Upper lobe of left lung (tissue), 6 donors: ENCODE measurements around the gene SRP72. TPM values are rescaled to one million over a fixed set of nuclear protein-coding genes. Genes with fewer than 3 reads are reported as not detected.
A peak's percentile ranks its signal among the peaks of the same experiment; 100 is the strongest.

Experiments
- ATAC-seq, 2 donors: fragments of 200-7000 bp; cut with Tn5 transposase; one replicate each; pipeline ENCODE4 v1.9.1; 2022; ENCODE audit warnings: mild to moderate bottlenecking in 2 of 2, moderate library complexity in 2 of 2; ENCODE audit not compliant: low FRiP score in 2 of 2
- DNase-seq, 2 donors: peaks; one replicate each; pipeline ENCODE4 v3.0.0-alpha.2; 2019 to 2020
- H3K27ac ChIP-seq, 4 donors: fragments of 200-600 bp; sonication (generic); one replicate each; pipeline ENCODE4 v1.5.1; 2016 to 2019
- H3K27me3 ChIP-seq, 4 donors: fragments of 200-600 bp; sonication (generic); one replicate each; pipeline ENCODE4 v1.5.1; 2017 to 2019
- H3K36me3 ChIP-seq, 4 donors: fragments of 200-600 bp; sonication (generic); one replicate each; pipeline ENCODE4 v1.5.1; 2016 to 2019
- H3K4me1 ChIP-seq, 4 donors: fragments of 200-600 bp; sonication (generic); one replicate each; pipeline ENCODE4 v1.5.1; 2018 to 2019
- H3K4me3 ChIP-seq, 4 donors: fragments of 200-600 bp; sonication (generic); one replicate each; pipeline ENCODE4 v1.5.1; 2017 to 2019; ENCODE audit warnings: mild to moderate bottlenecking in 2 of 4, moderate library complexity in 1 of 4
- H3K9me3 ChIP-seq, 4 donors: fragments of 200-600 bp; sonication (generic); one replicate each; pipeline ENCODE4 v1.5.1; 2018 to 2019
- EP300 ChIP-seq, 4 donors: sonication (generic); formaldehyde crosslinking; IDR thresholded peaks; one replicate each; pipeline ENCODE4 v1.5.1; 2017; ENCODE audit warnings: antibody characterized with exemption in 4 of 4, control low read depth in 2 of 4
- POLR2A ChIP-seq, 4 donors: fragments of 450-650 bp; IDR thresholded peaks; one replicate each; pipeline ENCODE4 v1.5.1; 2016 to 2017; ENCODE audit warnings: antibody characterized with exemption in 4 of 4, mild to moderate bottlenecking in 2 of 4
- POLR2AphosphoS5 ChIP-seq, 2 donors: sonication (generic); formaldehyde crosslinking; IDR thresholded peaks; one replicate each; pipeline ENCODE4 v1.5.1; 2017; ENCODE audit warnings: antibody characterized with exemption in 2 of 2
- WGBS, 2 donors: methylation state at CpG; one replicate each; pipeline ENCODE4 v1.1.5; 2017 to 2018; 5-methylcytosine and 5-hydroxymethylcytosine counted together
- total RNA-seq, 6 donors: library from RNA; depleted of rRNA in 4 of 6; stranded (reverse); fragments of >200 nt in 4 of 6; gene quantifications; one replicate each; pipeline versions ENCODE4 v1.1.0 to v1.2.1, GENCODE V29; 2016 to 2021
- TF ChIP-seq, protein P1 (sequence below), 6 experiments: fragments of 450-650 bp in 4 of 6; fragments of 200-600 bp in 2 of 6; sonication (generic) in 2 of 6; IDR thresholded peaks; one replicate each; pipeline ENCODE4 v1.5.1; 2016 to 2019; ENCODE audit warnings: antibody characterized with exemption in 6 of 6
- donor health status: DM: no; HTN: no; CAD: no; lungs with moderate emphysema.
- donor health status: DM: no; HTN: yes; CAD: no; lungs with severe emphysema.

SRP72 gene
- total RNA-seq, 6 donors from 2014 or later: 41.9 to 101 (median 68.8) TPM

- peaks cover 0 to 33% (median 14%) of the 10 kb centered on the region in 4 donors for H3K36me3 ChIP-seq
- 0% methylated on average over 8 of the region's 8 CpGs for WGBS, 2 donors
- no peaks in the 10 kb centered on the region for H3K9me3 ChIP-seq
- ATAC-seq (no peak), DNase-seq (no peak)
- H3K27me3 ChIP-seq: no peaks in the 10 kb centered on the region
- TF ChIP-seq POLR2A (IDR thresholded peaks at IDR 0.05) (no peak), EP300 (IDR thresholded peaks at IDR 0.05) (no peak), POLR2AphosphoS5 (IDR thresholded peaks at IDR 0.05) (no peak)
- TF ChIP-seq, protein P1, sequence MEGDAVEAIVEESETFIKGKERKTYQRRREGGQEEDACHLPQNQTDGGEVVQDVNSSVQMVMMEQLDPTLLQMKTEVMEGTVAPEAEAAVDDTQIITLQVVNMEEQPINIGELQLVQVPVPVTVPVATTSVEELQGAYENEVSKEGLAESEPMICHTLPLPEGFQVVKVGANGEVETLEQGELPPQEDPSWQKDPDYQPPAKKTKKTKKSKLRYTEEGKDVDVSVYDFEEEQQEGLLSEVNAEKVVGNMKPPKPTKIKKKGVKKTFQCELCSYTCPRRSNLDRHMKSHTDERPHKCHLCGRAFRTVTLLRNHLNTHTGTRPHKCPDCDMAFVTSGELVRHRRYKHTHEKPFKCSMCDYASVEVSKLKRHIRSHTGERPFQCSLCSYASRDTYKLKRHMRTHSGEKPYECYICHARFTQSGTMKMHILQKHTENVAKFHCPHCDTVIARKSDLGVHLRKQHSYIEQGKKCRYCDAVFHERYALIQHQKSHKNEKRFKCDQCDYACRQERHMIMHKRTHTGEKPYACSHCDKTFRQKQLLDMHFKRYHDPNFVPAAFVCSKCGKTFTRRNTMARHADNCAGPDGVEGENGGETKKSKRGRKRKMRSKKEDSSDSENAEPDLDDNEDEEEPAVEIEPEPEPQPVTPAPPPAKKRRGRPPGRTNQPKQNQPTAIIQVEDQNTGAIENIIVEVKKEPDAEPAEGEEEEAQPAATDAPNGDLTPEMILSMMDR (IDR thresholded peaks at IDR 0.05): no peak
- peak overlapping the region; percentile 85 to 92 (median 90) for H3K27ac ChIP-seq
- H3K4me3 ChIP-seq: peak overlapping the region; percentile 82 to 98 (median 92)
- H3K4me1 ChIP-seq: peaks cover 21 to 42% (median 30%) of the 10 kb centered on the region in 4 donors
Observed at GRCh38 chr4:56466910-56467283, 520 bp upstream of the SRP72 start.

- H3K4me1 ChIP-seq: peaks cover 21 to 42% (median 30%) of the 10 kb centered on the region in 4 donors
- TF ChIP-seq POLR2AphosphoS5 (IDR thresholded peaks at IDR 0.05) (no peak), EP300 (IDR thresholded peaks at IDR 0.05) (no peak), POLR2A (IDR thresholded peaks at IDR 0.05) (no peak)
- TF ChIP-seq, protein P1 (IDR thresholded peaks at IDR 0.05): no peak
- ATAC-seq (peak; percentile 58 to 65), DNase-seq (peak in 1 of 2 donors; percentile 53)
- 1 to 2% methylated on average over 10 of the region's 10 CpGs for WGBS, 2 donors
- no peaks in the 10 kb centered on the region for H3K9me3 ChIP-seq
- H3K27me3 ChIP-seq: no peaks in the 10 kb centered on the region
- peak overlapping the region; percentile 85 to 92 (median 90) for H3K27ac ChIP-seq
- peak overlapping the region; percentile 82 to 98 (median 92) for H3K4me3 ChIP-seq
- peaks cover 3 to 34% (median 22%) of the 10 kb centered on the region in 4 donors for H3K36me3 ChIP-seq
Observed at GRCh38 chr4:56468097-56468422, 643 bp downstream of the SRP72 start.

DNA sequence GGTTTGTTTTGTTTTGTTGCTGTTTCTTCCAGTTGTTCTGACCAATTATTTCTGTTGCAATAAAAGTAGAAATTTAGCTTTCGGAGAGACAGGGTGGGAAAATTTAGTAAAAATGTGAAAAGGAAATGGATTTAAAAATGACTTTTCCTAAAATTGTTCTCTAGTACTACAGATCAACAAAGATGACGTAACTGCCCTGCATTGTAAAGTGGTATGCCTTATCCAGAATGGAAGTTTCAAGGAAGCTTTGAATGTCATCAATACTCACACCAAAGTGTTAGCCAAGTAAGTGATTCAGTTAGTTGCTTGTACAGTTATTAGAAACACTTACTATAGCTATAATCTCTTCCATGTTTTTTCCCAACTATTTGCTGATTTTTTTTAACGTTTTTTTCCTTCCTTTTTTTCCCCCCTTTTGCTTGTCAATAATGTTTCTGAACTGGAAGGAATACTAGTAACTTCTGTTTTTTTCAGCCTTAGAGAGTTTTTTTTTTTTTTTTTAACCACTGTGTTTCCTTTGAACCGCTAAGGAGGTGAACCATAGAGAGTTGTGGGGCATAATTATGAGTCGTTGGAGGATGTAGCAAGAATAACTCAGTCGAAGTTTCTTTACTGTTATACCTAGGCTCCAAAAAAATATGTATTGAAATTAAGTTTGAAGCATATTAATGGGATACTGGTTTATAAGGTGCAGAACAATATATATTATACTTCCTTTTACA lies 2.2 kb downstream of the SRP72 start:
- TF ChIP-seq, protein P1 (IDR thresholded peaks at IDR 0.05): no peak
- TF ChIP-seq POLR2A (IDR thresholded peaks at IDR 0.05): no peak
- TF ChIP-seq POLR2AphosphoS5 (IDR thresholded peaks at IDR 0.05): no peak
- no peak for TF ChIP-seq EP300 (IDR thresholded peaks at IDR 0.05)

DNA sequence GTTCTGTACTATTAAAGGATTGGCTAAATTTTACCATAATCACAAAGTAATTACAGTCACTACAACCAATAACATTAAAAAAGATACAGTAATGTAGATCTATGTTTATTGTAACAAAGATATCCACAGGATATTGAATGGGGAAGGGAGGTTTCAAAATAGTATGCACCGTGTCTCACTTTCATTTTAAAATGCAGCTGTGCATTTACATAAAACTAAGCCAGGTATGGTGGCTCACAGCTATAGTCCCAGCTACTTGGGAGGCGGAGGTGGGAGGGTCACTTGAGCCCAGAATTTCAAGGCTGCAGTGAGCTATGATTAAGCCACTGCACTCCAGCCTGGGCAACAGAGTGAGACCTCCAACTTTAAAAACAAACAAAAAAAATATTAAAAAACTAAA lies 8.5 kb downstream of the SRP72 start:
- Histone ChIP-seq H3K27ac (no peak overlapping the region), H3K27me3 (no peaks in the 10 kb centered on the region), H3K4me1 (no peaks in the 10 kb centered on the region), H3K36me3 (peaks cover 19 to 97% (median 71%) of the 10 kb centered on the region in 4 donors), H3K9me3 (no peaks in the 10 kb centered on the region), H3K4me3 (no peak overlapping the region)
- DNase-seq: no peak
- TF ChIP-seq, protein P1 (IDR thresholded peaks at IDR 0.05): no peak
- TF ChIP-seq POLR2A (IDR thresholded peaks at IDR 0.05): no peak
- no peak for TF ChIP-seq POLR2AphosphoS5 (IDR thresholded peaks at IDR 0.05)
- no peak for TF ChIP-seq EP300 (IDR thresholded peaks at IDR 0.05)
- 80 to 83% methylated on average over 2 of the region's 2 CpGs for WGBS, 2 donors
- ATAC-seq: no peak

More for the DNA sequence above, 2.2 kb downstream of the SRP72 start:
- ATAC-seq (no peak), DNase-seq (no peak)
- Histone ChIP-seq H3K27me3 (no peaks in the 10 kb centered on the region), H3K4me1 (peaks cover 21 to 35% (median 28%) of the 10 kb centered on the region in 4 donors), H3K4me3 (no peak overlapping the region), H3K27ac (no peak overlapping the region), H3K9me3 (no peaks in the 10 kb centered on the region), H3K36me3 (peaks cover 11 to 49% (median 33%) of the 10 kb centered on the region in 4 donors)
- 51 to 53% methylated on average over 6 of the region's 6 CpGs for WGBS, 2 donors
